GM23248 (cell line): Measurements from ENCODE around the gene INSRR.

Experiments
- EZH2 ChIP-seq: fragments of 200-600 bp; sonication (generic); IDR thresholded peaks from 2 replicates; pipeline ENCODE4 v1.6.1; 2018; ENCODE audit warnings: antibody characterized with exemption, mild to moderate bottlenecking; ENCODE audit not compliant: insufficient read depth, poor library complexity, severe bottlenecking
- EZH2phosphoT487 ChIP-seq: fragments of 200-600 bp; sonication (generic); IDR thresholded peaks from 2 replicates; pipeline ENCODE4 v1.6.1; 2018; ENCODE audit warnings: antibody characterized with exemption, moderate library complexity, mild to moderate bottlenecking, low read depth; ENCODE audit not compliant: insufficient read depth

- no peak for TF ChIP-seq EZH2
- TF ChIP-seq EZH2phosphoT487 = no peak
These were observed 5.2 kb downstream of the INSRR start for GRCh38 chr1:156853761-156854160.
